ENCODE results near the gene JPH4.

DNA sequence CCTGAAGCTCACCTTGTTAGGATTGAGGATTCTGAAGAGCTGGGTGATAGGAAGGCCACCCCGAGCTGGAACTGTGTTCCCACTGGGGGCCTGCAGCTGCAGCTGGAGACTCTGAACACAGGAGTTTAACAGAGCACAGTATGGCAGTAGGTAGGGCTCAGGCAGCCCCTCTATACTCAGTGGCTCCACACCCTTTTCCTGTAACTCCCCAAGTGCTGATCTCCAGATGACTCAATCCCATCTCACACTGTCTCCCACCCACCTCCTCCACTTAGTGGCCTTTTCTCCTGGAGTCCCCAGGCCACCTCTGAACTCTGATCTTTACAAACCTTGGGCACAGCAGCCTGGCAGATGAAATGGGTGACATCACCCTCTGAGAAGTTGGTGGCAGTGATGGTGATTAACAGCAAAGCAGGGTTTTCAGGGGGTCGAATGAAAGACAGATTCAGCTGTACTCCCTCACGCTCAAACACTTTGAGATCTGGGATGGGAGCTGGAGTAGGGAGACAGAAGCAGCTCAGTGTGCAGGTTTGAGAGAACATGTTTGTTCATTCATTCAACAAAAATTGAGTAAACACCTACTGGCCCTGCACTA lies 18.6 kb downstream of the JPH4 start:
- no peak for TF ChIP-seq CTCF (IDR thresholded peaks at IDR 0.05; ENCODE audit: control extremely low read depth in 1 of 3, insufficient read depth in 1 of 3, low read depth in 1 of 3, low read length in 3 of 3)
- no peak for TF ChIP-seq BRCA1 (IDR thresholded peaks at IDR 0.05; ENCODE audit: low read depth, low read length)
- TF ChIP-seq POLR2A (IDR thresholded peaks at IDR 0.05; ENCODE audit: control extremely low read depth in 1 of 2, low read depth in 2 of 2, low read length in 2 of 2): no peak
- TF ChIP-seq POLR2AphosphoS5 (IDR thresholded peaks at IDR 0.05; ENCODE audit: low read depth, low read length): no peak
- no peak for TF ChIP-seq EZH2 (IDR thresholded peaks at IDR 0.05; ENCODE audit: low read depth, low read length, severe bottlenecking)
- TF ChIP-seq EP300 (IDR thresholded peaks at IDR 0.05; ENCODE audit: borderline replicate concordance in 1 of 2, low read depth in 2 of 2, low read length in 2 of 2): no peak
- TF ChIP-seq FOSL1 (IDR thresholded peaks at IDR 0.05; ENCODE audit: insufficient read depth, low read depth, low read length): no peak
- no peak for TF ChIP-seq JUN (IDR thresholded peaks at IDR 0.05; ENCODE audit: low read depth, low read length)

Measured in H1 (cell line).